Body of pancreas (tissue), 4 donors: ENCODE measurements around the gene TMEM132C. TPM values are rescaled to one million over a fixed set of nuclear protein-coding genes. Genes with fewer than 3 reads are reported as not detected.

Experiments
- ATAC-seq: fragments of 150-250 bp; one replicate; pipeline ENCODE4 v1.9.1; 2016
- DNase-seq, 4 donors: peaks; one replicate each; pipeline ENCODE4 v3.0.0-alpha.2; 2019
- H3K27ac ChIP-seq, 4 donors: fragments of 200-600 bp; sonication (generic); 1 replicate in 3 of 4; 2 replicates in 1 of 4; pipeline versions ENCODE4 v1.5.1 to v1.6.1; 2016 to 2019; ENCODE audit warnings: mild to moderate bottlenecking in 1 of 4, mixed read lengths in 1 of 4, moderate library complexity in 1 of 4
- H3K27me3 ChIP-seq, 2 donors: fragments of 200-600 bp; sonication (generic); one replicate each; pipeline ENCODE4 v1.6.0; 2016; ENCODE audit warnings: mild to moderate bottlenecking in 1 of 2
- H3K36me3 ChIP-seq, 2 donors: fragments of 200-600 bp; sonication (generic); replicated peaks in 1 of 2; 2 replicates each; pipeline ENCODE4 v1.5.1; 2016; ENCODE audit warnings: low read depth in 2 of 2; ENCODE audit not compliant: insufficient read depth in 1 of 2
- H3K4me1 ChIP-seq: fragments of 200-600 bp; sonication (generic); one replicate; pipeline ENCODE4 v1.6.0; 2016
- H3K4me3 ChIP-seq, 2 donors: fragments of 200-600 bp; sonication (generic); 1 replicate in 1 of 2; 2 replicates in 1 of 2; pipeline ENCODE4 v1.5.1; 2016 to 2019
- H3K9me3 ChIP-seq, 3 donors: fragments of 200-600 bp; sonication (generic); 1 replicate in 2 of 3; 2 replicates in 1 of 3; pipeline ENCODE4 v1.5.1; 2016
- POLR2A ChIP-seq, 3 donors: fragments of 450-650 bp; IDR thresholded peaks; one replicate each; pipeline ENCODE4 v1.6.1; 2016; ENCODE audit warnings: antibody characterized with exemption in 3 of 3, mild to moderate bottlenecking in 2 of 3
- WGBS, 2 donors: methylation state at CpG; one replicate each; pipeline ENCODE4 v1.1.5; 2017; 5-methylcytosine and 5-hydroxymethylcytosine counted together
- intact Hi-C: fragments of 100-400 bp; cut with DNase I; formaldehyde crosslinking; loops from one replicate; pipeline ENCODE4 v1.15.1; 2023
- total RNA-seq, 2 donors: library from RNA; depleted of rRNA; stranded (reverse); fragments of >200 nt; gene quantifications; one replicate each; pipeline ENCODE4 v1.1.0, GENCODE V29; 2016
- TF ChIP-seq, protein P1 (sequence below), 7 experiments: fragments of 450-650 bp in 4 of 7; fragments of 200-600 bp in 3 of 7; sonication (generic) in 3 of 7; IDR thresholded peaks; one replicate each; pipeline ENCODE4 v1.5.1; 2016 to 2019; ENCODE audit warnings: antibody characterized with exemption in 7 of 7

The TMEM132C gene
- total RNA-seq, 2 donors from 2014 or later, result 4.4 to 8.2 TPM

DNA sequence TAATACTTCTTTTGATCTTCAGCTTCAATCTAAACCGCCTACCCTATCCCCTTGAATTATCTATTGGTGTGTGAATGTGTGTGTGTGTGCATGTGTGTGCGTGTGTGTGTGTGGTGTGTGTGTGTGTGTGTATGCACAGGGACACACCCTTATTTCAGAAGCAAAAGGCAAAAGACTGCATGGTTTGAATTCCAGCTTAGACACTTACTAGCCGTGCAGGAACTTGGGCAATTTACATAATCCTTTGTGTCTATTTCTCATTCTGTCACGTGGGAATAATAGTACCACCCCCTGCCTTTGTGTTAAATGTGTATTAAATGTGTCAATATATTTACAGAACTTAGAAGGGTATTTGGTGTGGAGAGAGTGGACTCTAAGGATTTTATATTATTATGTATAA, 251.7 kb downstream of the TMEM132C start:
- Histone ChIP-seq H3K27me3 (no peaks in the 10 kb centered on the region), H3K27ac (no peak overlapping the region), H3K36me3 (no peaks in the 10 kb centered on the region), H3K4me3 (no peak overlapping the region), H3K4me1 (no peaks in the 10 kb centered on the region), H3K9me3 (no peaks in the 10 kb centered on the region)
- no peak for DNase-seq
- no peak for TF ChIP-seq POLR2A (IDR thresholded peaks at IDR 0.05)
- TF ChIP-seq, protein P1, sequence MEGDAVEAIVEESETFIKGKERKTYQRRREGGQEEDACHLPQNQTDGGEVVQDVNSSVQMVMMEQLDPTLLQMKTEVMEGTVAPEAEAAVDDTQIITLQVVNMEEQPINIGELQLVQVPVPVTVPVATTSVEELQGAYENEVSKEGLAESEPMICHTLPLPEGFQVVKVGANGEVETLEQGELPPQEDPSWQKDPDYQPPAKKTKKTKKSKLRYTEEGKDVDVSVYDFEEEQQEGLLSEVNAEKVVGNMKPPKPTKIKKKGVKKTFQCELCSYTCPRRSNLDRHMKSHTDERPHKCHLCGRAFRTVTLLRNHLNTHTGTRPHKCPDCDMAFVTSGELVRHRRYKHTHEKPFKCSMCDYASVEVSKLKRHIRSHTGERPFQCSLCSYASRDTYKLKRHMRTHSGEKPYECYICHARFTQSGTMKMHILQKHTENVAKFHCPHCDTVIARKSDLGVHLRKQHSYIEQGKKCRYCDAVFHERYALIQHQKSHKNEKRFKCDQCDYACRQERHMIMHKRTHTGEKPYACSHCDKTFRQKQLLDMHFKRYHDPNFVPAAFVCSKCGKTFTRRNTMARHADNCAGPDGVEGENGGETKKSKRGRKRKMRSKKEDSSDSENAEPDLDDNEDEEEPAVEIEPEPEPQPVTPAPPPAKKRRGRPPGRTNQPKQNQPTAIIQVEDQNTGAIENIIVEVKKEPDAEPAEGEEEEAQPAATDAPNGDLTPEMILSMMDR (IDR thresholded peaks at IDR 0.05), result no peak
- ATAC-seq, result no peak
- 36 to 39% methylated on average over 4 of the region's 4 CpGs for WGBS, 2 donors
- intact Hi-C loops, result no loop called here

DNA sequence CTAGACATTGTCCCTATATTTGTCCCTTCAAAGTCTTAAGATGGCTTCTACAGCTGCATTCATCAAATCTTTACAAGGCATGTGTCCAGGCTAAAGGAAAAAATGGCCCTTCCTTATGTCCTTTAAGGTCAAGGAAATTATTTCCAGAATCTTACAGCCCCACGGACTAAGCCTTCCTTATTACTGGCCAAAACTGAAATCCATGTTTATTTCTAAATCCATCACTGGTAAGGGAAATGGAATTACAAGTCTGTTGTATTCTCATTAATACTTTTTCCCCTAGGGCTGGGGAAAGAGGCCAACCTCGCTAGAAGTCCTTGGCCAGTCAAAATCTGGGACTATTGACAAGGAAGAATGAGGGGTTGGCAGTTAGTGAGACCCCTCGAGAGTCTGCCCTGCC, 252.5 kb downstream of the TMEM132C start:
- no peak overlapping the region for H3K27ac ChIP-seq
- H3K4me1 ChIP-seq, result no peaks in the 10 kb centered on the region
- intact Hi-C loops, result no loop called here
- no peak for DNase-seq
- 40% methylated on average over 3 of the region's 3 CpGs for WGBS, 2 donors
- no peaks in the 10 kb centered on the region for H3K27me3 ChIP-seq
- no peaks in the 10 kb centered on the region for H3K9me3 ChIP-seq
- no peaks in the 10 kb centered on the region for H3K36me3 ChIP-seq
- TF ChIP-seq, protein P1 (IDR thresholded peaks at IDR 0.05), result no peak
- TF ChIP-seq POLR2A (IDR thresholded peaks at IDR 0.05), result no peak
- no peak for ATAC-seq
- H3K4me3 ChIP-seq, result no peak overlapping the region

DNA sequence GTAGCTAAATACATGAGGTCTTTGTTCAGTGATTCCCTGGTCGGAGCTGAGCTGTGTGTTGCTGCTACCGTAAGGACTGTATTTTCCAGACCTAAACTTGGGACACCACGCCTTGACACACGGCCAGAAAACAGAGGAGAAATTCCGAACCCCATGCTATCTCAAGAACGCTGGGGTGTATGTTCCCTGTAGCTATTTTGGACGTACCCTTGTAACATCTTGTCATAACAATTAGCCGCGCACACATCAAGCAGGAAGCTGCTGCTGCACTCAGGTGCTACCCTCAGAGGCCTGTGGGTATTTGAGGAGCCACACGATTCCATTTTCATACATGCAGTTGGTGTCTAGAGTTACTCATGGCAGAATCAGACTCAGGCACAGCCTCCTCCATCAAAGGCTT, 255.0 kb downstream of the TMEM132C start:
- Histone ChIP-seq H3K4me3 (no peak overlapping the region), H3K4me1 (no peaks in the 10 kb centered on the region), H3K27me3 (no peaks in the 10 kb centered on the region), H3K27ac (no peak overlapping the region), H3K36me3 (no peaks in the 10 kb centered on the region), H3K9me3 (no peaks in the 10 kb centered on the region)
- ATAC-seq (no peak), DNase-seq (no peak)
- WGBS, 2 donors, result 54 to 78% methylated on average over 10 of the region's 10 CpGs
- no peak for TF ChIP-seq POLR2A (IDR thresholded peaks at IDR 0.05)
- TF ChIP-seq, protein P1 (IDR thresholded peaks at IDR 0.05), result no peak
- intact Hi-C loops, result no loop called here

DNA sequence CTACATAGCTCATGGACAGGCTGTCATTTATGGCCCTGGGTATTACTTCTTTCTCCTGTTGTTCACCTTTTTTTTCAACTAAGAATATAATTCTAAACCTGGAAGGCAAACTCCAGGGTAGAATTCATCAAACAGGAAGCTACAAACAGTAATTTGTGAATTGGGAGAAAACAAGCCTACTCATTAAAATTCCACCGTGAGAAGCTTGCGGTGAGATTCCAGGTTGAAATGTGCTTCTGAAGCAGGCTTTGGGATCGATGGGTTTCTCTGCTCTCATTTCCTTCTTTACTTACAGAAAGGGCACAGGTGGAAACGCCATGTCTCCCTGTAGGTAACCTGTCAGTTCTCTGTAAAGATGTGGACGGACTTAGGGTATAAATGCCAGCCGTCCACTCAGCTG, 257.5 kb downstream of the TMEM132C start:
- Histone ChIP-seq H3K36me3 (no peaks in the 10 kb centered on the region), H3K27me3 (no peaks in the 10 kb centered on the region), H3K4me3 (no peak overlapping the region), H3K27ac (peak overlapping the region in 3 of 4 donors; percentile 42 to 65 (median 62)), H3K9me3 (no peaks in the 10 kb centered on the region), H3K4me1 (no peaks in the 10 kb centered on the region)
- intact Hi-C loops, result no loop called here
- WGBS, 2 donors, result 30 to 36% methylated on average over 6 of the region's 6 CpGs
- DNase-seq (no peak), ATAC-seq (peak; percentile 52)
- TF ChIP-seq POLR2A (IDR thresholded peaks at IDR 0.05), result no peak
- TF ChIP-seq, protein P1 (IDR thresholded peaks at IDR 0.05), result no peak

DNA sequence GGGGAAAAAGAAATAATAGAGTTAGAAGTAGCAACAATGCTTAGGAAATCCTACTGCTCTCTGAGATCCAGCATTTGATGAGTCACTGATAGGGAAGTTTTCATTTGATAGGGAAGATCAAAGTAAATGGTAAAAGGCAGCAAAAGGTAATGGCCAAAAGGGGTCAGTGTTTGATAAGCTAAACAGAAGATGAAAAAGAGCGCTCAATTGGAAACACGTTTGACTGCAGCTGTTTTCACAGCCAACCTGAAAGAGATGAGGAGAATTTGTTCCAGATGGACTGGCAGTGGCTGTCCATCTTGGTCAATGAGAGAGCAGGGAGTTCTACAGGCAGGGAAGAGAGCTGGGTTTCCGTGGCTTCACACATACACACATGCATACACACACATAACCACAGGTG, 264.2 kb downstream of the TMEM132C start:
- intact Hi-C loops, result no loop called here
- H3K27me3 ChIP-seq, result no peaks in the 10 kb centered on the region
- H3K4me3 ChIP-seq, result no peak overlapping the region
- H3K27ac ChIP-seq, result no peak overlapping the region
- no peak for ATAC-seq
- TF ChIP-seq, protein P1 (IDR thresholded peaks at IDR 0.05), result peak in 1 of 7 experiments; percentile 5
- no peak for TF ChIP-seq POLR2A (IDR thresholded peaks at IDR 0.05)
- WGBS, 2 donors, result 39 to 45% methylated on average over 3 of the region's 3 CpGs
- H3K36me3 ChIP-seq, result no peaks in the 10 kb centered on the region
- DNase-seq, result no peak
- H3K9me3 ChIP-seq, result no peaks in the 10 kb centered on the region
- no peaks in the 10 kb centered on the region for H3K4me1 ChIP-seq
